ENCODE data around the gene ZSWIM7. TPM values are rescaled to one million over a fixed set of nuclear protein-coding genes. Genes with fewer than 3 reads are reported as not detected.

ZSWIM7 gene
- total RNA-seq, 1 experiment from 2014 or later, result 41.3 TPM

DNA sequence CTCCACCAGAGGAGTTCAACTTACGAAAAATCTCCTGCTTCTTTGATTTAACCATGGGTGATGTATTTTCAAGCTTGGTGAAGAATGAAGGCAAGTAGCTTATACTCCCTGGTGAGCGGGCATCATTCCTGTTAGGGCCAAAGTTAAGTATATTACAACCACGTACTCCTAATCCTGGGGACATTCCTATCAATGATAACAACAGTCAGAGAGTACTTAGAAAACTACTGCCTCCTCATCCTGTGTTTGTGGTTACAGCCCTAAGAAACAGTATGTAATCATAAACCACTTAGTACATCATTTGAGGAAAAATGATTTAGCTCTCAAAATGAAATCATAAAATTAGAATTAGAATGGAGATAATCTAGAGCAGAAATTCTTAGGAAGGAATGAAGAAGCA lies 47.5 kb upstream of the ZSWIM7 start:
- DNase-seq (ENCODE audit: low spot score), result no peak
- no peaks in the 10 kb centered on the region for H3K27me3 Mint-ChIP-seq (ENCODE audit: low read depth)
- ChIA-PET CTCF (no interaction called here), POLR2A (interaction anchor here (0.9 kb wide), 1 partner anchor 11 kb away, joined by 10 read pairs; no protein-coding TSS in a partner anchor)
- no peak overlapping the region for H3K4me3 Mint-ChIP-seq
- peaks cover 22% of the 10 kb centered on the region for H3K4me1 Mint-ChIP-seq
- no peak overlapping the region for H3K27ac Mint-ChIP-seq
- no peak for ATAC-seq
- TF ChIP-seq, protein P1, sequence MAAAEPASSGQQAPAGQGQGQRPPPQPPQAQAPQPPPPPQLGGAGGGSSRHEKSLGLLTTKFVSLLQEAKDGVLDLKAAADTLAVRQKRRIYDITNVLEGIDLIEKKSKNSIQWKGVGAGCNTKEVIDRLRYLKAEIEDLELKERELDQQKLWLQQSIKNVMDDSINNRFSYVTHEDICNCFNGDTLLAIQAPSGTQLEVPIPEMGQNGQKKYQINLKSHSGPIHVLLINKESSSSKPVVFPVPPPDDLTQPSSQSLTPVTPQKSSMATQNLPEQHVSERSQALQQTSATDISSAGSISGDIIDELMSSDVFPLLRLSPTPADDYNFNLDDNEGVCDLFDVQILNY (CRISPR knock-in tag; IDR thresholded peaks at IDR 0.05), result no peak
- H3K9me3 Mint-ChIP-seq, result no peaks in the 10 kb centered on the region
- H3K36me3 Mint-ChIP-seq, result peaks cover 51% of the 10 kb centered on the region

DNA sequence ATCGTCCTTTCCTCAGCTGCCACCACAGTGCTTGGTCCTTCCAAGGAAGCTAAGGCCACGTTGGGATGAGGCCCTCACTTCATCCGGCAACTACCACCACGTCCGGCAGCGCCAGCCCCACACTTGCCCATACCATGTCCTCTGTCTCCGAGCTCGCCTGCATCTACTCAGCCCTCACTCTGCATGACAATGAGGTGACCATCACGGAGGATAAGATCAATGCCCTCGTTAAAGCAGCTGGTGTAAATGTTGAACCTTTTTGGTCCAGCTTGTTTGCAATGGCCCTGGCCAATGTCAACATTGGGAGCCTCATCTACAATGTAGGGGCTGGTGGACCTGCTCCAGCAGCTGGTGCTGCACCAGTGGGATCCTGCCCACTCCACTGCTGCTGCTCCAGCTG lies 45.0 kb upstream of the ZSWIM7 start:
- Mint-ChIP-seq H3K27me3 (ENCODE audit: low read depth) (no peaks in the 10 kb centered on the region), H3K27ac (peak overlapping the region; percentile 75), H3K36me3 (peaks cover 55% of the 10 kb centered on the region), H3K4me1 (peaks cover 22% of the 10 kb centered on the region), H3K9me3 (no peaks in the 10 kb centered on the region), H3K4me3 (peak overlapping the region; percentile 30; the same call in 1 of the 2 replicates)
- TF ChIP-seq ZNF138 (CRISPR knock-in tag; conservative IDR thresholded peaks at IDR 0.05), result no peak
- no peak for TF ChIP-seq EMX1 (CRISPR knock-in tag; IDR thresholded peaks at IDR 0.05)
- TF ChIP-seq, protein P2, sequence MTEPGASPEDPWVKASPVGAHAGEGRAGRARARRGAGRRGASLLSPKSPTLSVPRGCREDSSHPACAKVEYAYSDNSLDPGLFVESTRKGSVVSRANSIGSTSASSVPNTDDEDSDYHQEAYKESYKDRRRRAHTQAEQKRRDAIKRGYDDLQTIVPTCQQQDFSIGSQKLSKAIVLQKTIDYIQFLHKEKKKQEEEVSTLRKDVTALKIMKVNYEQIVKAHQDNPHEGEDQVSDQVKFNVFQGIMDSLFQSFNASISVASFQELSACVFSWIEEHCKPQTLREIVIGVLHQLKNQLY (CRISPR knock-in tag; IDR thresholded peaks at IDR 0.05), result no peak
- TF ChIP-seq, protein P3, sequence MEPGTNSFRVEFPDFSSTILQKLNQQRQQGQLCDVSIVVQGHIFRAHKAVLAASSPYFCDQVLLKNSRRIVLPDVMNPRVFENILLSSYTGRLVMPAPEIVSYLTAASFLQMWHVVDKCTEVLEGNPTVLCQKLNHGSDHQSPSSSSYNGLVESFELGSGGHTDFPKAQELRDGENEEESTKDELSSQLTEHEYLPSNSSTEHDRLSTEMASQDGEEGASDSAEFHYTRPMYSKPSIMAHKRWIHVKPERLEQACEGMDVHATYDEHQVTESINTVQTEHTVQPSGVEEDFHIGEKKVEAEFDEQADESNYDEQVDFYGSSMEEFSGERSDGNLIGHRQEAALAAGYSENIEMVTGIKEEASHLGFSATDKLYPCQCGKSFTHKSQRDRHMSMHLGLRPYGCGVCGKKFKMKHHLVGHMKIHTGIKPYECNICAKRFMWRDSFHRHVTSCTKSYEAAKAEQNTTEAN (CRISPR knock-in tag; IDR thresholded peaks at IDR 0.05), result no peak
- no peak for TF ChIP-seq CBFB (CRISPR knock-in tag; IDR thresholded peaks at IDR 0.05; ENCODE audit: low read depth)
- TF ChIP-seq, protein P1 (CRISPR knock-in tag; IDR thresholded peaks at IDR 0.05), result no peak
- TF ChIP-seq, protein P4, sequence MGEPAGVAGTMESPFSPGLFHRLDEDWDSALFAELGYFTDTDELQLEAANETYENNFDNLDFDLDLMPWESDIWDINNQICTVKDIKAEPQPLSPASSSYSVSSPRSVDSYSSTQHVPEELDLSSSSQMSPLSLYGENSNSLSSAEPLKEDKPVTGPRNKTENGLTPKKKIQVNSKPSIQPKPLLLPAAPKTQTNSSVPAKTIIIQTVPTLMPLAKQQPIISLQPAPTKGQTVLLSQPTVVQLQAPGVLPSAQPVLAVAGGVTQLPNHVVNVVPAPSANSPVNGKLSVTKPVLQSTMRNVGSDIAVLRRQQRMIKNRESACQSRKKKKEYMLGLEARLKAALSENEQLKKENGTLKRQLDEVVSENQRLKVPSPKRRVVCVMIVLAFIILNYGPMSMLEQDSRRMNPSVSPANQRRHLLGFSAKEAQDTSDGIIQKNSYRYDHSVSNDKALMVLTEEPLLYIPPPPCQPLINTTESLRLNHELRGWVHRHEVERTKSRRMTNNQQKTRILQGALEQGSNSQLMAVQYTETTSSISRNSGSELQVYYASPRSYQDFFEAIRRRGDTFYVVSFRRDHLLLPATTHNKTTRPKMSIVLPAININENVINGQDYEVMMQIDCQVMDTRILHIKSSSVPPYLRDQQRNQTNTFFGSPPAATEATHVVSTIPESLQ (CRISPR knock-in tag; IDR thresholded peaks at IDR 0.05), result no peak
- no peak for TF ChIP-seq JUN (CRISPR knock-in tag; IDR thresholded peaks at IDR 0.05)
- TF ChIP-seq RELA (CRISPR knock-in tag; IDR thresholded peaks at IDR 0.05; ENCODE audit: borderline replicate concordance), result no peak
- TF ChIP-seq HMGA2 (CRISPR knock-in tag; IDR thresholded peaks at IDR 0.05), result no peak
- TF ChIP-seq ATF1 (CRISPR knock-in tag; IDR thresholded peaks at IDR 0.05), result no peak
- TF ChIP-seq TCF7 (CRISPR knock-in tag; IDR thresholded peaks at IDR 0.05; ENCODE audit: low read depth), result no peak
- TF ChIP-seq GTF2I (CRISPR knock-in tag; conservative IDR thresholded peaks at IDR 0.05), result no peak
- TF ChIP-seq ZNF121 (CRISPR knock-in tag; IDR thresholded peaks at IDR 0.05), result no peak
- no peak for TF ChIP-seq RORB (CRISPR knock-in tag; IDR thresholded peaks at IDR 0.05)
- TF ChIP-seq, protein P5, sequence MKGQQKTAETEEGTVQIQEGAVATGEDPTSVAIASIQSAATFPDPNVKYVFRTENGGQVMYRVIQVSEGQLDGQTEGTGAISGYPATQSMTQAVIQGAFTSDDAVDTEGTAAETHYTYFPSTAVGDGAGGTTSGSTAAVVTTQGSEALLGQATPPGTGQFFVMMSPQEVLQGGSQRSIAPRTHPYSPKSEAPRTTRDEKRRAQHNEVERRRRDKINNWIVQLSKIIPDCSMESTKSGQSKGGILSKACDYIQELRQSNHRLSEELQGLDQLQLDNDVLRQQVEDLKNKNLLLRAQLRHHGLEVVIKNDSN (CRISPR knock-in tag; IDR thresholded peaks at IDR 0.05), result no peak
- TF ChIP-seq ZNF219 (CRISPR knock-in tag; IDR thresholded peaks at IDR 0.05; ENCODE audit: borderline replicate concordance), result no peak
- TF ChIP-seq, protein P6, sequence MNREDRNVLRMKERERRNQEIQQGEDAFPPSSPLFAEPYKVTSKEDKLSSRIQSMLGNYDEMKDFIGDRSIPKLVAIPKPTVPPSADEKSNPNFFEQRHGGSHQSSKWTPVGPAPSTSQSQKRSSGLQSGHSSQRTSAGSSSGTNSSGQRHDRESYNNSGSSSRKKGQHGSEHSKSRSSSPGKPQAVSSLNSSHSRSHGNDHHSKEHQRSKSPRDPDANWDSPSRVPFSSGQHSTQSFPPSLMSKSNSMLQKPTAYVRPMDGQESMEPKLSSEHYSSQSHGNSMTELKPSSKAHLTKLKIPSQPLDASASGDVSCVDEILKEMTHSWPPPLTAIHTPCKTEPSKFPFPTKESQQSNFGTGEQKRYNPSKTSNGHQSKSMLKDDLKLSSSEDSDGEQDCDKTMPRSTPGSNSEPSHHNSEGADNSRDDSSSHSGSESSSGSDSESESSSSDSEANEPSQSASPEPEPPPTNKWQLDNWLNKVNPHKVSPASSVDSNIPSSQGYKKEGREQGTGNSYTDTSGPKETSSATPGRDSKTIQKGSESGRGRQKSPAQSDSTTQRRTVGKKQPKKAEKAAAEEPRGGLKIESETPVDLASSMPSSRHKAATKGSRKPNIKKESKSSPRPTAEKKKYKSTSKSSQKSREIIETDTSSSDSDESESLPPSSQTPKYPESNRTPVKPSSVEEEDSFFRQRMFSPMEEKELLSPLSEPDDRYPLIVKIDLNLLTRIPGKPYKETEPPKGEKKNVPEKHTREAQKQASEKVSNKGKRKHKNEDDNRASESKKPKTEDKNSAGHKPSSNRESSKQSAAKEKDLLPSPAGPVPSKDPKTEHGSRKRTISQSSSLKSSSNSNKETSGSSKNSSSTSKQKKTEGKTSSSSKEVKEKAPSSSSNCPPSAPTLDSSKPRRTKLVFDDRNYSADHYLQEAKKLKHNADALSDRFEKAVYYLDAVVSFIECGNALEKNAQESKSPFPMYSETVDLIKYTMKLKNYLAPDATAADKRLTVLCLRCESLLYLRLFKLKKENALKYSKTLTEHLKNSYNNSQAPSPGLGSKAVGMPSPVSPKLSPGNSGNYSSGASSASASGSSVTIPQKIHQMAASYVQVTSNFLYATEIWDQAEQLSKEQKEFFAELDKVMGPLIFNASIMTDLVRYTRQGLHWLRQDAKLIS (CRISPR knock-in tag; IDR thresholded peaks at IDR 0.05; ENCODE audit: borderline replicate concordance), result no peak
- peak; percentile 74 for ATAC-seq
- ChIA-PET CTCF (interaction anchor here (0.7 kb wide), 1 partner anchor 99 kb away, joined by 3 read pairs; no protein-coding TSS in a partner anchor), POLR2A (interaction anchor here (0.6 kb wide), 1 partner anchor 39 kb away, joined by 4 read pairs; no protein-coding TSS in a partner anchor)
- DNase-seq (ENCODE audit: low spot score), result peak; percentile 23

Measured in WTC11 (cell line).